ENCODE data around the gene POLR1G.

The POLR1G gene

DNA sequence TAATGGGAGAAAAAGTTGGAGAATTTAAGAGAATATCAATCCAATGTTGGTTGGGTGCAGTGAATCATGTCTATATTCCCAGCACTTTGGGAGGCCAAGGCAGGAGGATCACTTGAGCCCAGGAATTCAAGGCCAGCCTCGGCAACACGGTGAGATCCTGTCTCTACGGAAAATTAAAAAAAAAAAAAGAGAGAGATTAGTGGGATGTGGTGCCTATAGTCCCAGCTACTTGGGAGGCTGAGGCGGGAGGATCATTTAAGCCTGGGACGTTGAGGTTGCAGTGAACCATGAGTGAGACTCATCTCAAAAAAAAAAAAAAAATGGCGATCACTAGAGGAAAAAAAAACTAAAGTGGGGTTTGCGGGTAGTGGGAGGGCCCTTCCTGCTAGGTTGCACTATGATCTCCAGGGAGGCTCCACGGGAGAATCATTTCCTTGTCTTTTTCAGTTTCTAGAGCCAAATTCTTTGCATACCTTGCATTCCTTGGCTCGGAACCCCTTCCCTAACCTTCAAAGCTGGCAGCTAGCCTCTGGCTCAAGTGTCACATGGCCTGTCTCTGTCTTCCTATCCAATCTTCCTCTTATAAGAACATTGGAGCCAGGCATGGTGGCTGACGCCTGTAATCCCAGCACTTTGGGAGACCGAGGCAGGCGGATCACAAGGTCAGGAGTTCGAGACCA is 30.3 kb upstream of the POLR1G start:
- no peak for TF ChIP-seq ZNF70 (CRISPR knock-in tag; IDR thresholded peaks at IDR 0.05)
- TF ChIP-seq, protein P1, sequence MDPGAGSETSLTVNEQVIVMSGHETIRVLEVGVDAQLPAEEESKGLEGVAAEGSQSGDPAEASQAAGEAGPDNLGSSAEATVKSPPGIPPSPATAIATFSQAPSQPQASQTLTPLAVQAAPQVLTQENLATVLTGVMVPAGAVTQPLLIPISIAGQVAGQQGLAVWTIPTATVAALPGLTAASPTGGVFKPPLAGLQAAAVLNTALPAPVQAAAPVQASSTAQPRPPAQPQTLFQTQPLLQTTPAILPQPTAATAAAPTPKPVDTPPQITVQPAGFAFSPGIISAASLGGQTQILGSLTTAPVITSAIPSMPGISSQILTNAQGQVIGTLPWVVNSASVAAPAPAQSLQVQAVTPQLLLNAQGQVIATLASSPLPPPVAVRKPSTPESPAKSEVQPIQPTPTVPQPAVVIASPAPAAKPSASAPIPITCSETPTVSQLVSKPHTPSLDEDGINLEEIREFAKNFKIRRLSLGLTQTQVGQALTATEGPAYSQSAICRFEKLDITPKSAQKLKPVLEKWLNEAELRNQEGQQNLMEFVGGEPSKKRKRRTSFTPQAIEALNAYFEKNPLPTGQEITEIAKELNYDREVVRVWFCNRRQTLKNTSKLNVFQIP (CRISPR knock-in tag; IDR thresholded peaks at IDR 0.05; ENCODE audit: borderline replicate concordance, low read depth) = 0 out of 2 replicates have a peak, but pooled peaks have one; percentile 30
- TF ChIP-seq ISL1 (CRISPR knock-in tag; IDR thresholded peaks at IDR 0.05) = 0 out of 2 replicates have a peak, but pooled peaks have one; percentile 16
- TF ChIP-seq, protein P2, sequence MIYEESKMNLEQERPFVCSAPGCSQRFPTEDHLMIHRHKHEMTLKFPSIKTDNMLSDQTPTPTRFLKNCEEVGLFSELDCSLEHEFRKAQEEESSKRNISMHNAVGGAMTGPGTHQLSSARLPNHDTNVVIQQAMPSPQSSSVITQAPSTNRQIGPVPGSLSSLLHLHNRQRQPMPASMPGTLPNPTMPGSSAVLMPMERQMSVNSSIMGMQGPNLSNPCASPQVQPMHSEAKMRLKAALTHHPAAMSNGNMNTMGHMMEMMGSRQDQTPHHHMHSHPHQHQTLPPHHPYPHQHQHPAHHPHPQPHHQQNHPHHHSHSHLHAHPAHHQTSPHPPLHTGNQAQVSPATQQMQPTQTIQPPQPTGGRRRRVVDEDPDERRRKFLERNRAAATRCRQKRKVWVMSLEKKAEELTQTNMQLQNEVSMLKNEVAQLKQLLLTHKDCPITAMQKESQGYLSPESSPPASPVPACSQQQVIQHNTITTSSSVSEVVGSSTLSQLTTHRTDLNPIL (CRISPR knock-in tag; IDR thresholded peaks at IDR 0.05; ENCODE audit: low read depth) = no peak
- no peak for TF ChIP-seq ZFP3 (CRISPR knock-in tag; IDR thresholded peaks at IDR 0.05)
- no peak for TF ChIP-seq ESRRG (CRISPR knock-in tag; IDR thresholded peaks at IDR 0.05)
- TF ChIP-seq SNAI2 (CRISPR knock-in tag; IDR thresholded peaks at IDR 0.05) = 0 out of 2 replicates have a peak, but pooled peaks have one; percentile 65
- peak; percentile 86 for ATAC-seq

DNA sequence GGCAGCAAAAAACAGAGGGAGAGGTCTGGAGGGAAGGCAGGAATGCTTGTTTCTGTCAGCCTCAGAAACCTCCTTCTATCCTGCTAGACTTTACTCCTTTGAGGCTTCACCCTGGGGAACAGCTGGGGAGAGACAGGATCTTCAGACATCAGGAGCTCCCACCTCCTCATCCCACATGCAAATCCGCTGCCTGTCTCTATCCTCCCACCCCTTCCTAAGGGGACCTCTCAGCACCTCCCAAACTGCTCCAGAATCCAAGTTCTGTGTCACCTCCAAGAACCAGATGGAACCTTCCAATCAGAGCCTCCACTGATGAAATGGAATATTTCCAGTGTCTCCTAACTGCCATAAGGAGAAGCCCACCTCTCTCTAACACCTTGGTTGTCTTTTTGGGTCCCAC is 26.3 kb upstream of the POLR1G start:
- ATAC-seq = no peak
- TF ChIP-seq, protein P1 (CRISPR knock-in tag; IDR thresholded peaks at IDR 0.05; ENCODE audit: borderline replicate concordance, low read depth) = no peak
- TF ChIP-seq ISL1 (CRISPR knock-in tag; IDR thresholded peaks at IDR 0.05) = no peak
- no peak for TF ChIP-seq OSR1 (CRISPR knock-in tag; IDR thresholded peaks at IDR 0.05)
- no peak for TF ChIP-seq PATZ1 (CRISPR knock-in tag; IDR thresholded peaks at IDR 0.05; ENCODE audit: borderline replicate concordance)
- TF ChIP-seq CSDC2 (CRISPR knock-in tag; IDR thresholded peaks at IDR 0.05) = no peak

DNA sequence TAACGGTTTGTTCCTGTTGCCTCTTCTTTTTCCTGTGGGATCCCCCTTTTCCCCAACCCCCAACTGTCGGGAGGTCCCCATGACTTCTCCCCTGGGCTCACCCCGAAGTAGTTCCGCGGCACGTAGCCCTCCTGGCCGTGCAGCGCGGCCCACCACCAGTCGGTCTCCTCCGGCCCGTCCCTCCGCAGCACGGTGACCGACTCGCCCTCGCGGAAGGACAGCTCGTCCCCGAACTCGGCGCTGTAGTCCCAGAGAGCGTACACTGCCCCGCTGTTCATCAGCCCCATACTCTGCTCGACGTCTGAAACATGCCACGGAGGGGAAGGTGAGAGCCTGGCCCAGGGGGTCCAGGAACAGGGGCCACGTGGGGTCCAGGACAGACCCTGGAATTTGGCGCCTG is 24.0 kb upstream of the POLR1G start:
- no peak for ATAC-seq
- no peak for TF ChIP-seq GLIS3 (CRISPR knock-in tag; IDR thresholded peaks at IDR 0.05)
- TF ChIP-seq ESRRG (CRISPR knock-in tag; IDR thresholded peaks at IDR 0.05) = no peak
- no peak for TF ChIP-seq OSR1 (CRISPR knock-in tag; IDR thresholded peaks at IDR 0.05)
- TF ChIP-seq, protein P2 (CRISPR knock-in tag; IDR thresholded peaks at IDR 0.05; ENCODE audit: low read depth) = no peak
- TF ChIP-seq ZC3H10 (CRISPR knock-in tag; IDR thresholded peaks at IDR 0.05) = no peak
- TF ChIP-seq RARB (CRISPR knock-in tag; IDR thresholded peaks at IDR 0.05) = no peak
- no peak for TF ChIP-seq TCF4 (CRISPR knock-in tag; IDR thresholded peaks at IDR 0.05; ENCODE audit: borderline replicate concordance)
- TF ChIP-seq TOX (CRISPR knock-in tag; IDR thresholded peaks at IDR 0.05; ENCODE audit: borderline replicate concordance) = no peak
- no peak for TF ChIP-seq PPARA (CRISPR knock-in tag; IDR thresholded peaks at IDR 0.05; ENCODE audit: borderline replicate concordance)
- no peak for TF ChIP-seq BACH2 (CRISPR knock-in tag; IDR thresholded peaks at IDR 0.05; ENCODE audit: borderline replicate concordance)
- TF ChIP-seq ZNF8 (CRISPR knock-in tag; IDR thresholded peaks at IDR 0.05) = no peak
- no peak for TF ChIP-seq ISL1 (CRISPR knock-in tag; IDR thresholded peaks at IDR 0.05)
- TF ChIP-seq, protein P3, sequence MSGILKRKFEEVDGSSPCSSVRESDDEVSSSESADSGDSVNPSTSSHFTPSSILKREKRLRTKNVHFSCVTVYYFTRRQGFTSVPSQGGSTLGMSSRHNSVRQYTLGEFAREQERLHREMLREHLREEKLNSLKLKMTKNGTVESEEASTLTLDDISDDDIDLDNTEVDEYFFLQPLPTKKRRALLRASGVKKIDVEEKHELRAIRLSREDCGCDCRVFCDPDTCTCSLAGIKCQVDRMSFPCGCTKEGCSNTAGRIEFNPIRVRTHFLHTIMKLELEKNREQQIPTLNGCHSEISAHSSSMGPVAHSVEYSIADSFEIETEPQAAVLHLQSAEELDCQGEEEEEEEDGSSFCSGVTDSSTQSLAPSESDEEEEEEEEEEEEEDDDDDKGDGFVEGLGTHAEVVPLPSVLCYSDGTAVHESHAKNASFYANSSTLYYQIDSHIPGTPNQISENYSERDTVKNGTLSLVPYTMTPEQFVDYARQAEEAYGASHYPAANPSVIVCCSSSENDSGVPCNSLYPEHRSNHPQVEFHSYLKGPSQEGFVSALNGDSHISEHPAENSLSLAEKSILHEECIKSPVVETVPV (CRISPR knock-in tag; IDR thresholded peaks at IDR 0.05) = no peak
- no peak for TF ChIP-seq SNAI2 (CRISPR knock-in tag; IDR thresholded peaks at IDR 0.05)
- TF ChIP-seq, protein P1 (CRISPR knock-in tag; IDR thresholded peaks at IDR 0.05; ENCODE audit: borderline replicate concordance, low read depth) = no peak
- TF ChIP-seq TSHZ2 (CRISPR knock-in tag; IDR thresholded peaks at IDR 0.05) = no peak
- TF ChIP-seq ARNTL (CRISPR knock-in tag; IDR thresholded peaks at IDR 0.05; ENCODE audit: borderline replicate concordance, low read depth) = no peak
- TF ChIP-seq ZFP3 (CRISPR knock-in tag; IDR thresholded peaks at IDR 0.05) = no peak

Measured in SK-N-SH treated with all-trans-retinoic acid at 6 μM for 48 hours (cell line).